Activated T-helper 1 cell treated with anti-CD3 and anti-CD28 coated beads, Interleukin-12 subunit alpha, Interleukin-12 subunit beta, Interleukin-2, Interleukin-4 antibody, amounts not matched to agents 30 ng/mL and 10 ng/mL and 1 ng/mL, durations not matched to agents 14 hours and 24 hours and 36 hours (primary cell): ENCODE results near the gene PRKCA. TPM values are rescaled to one million over a fixed set of nuclear protein-coding genes. Genes with fewer than 3 reads are reported as not detected.
A peak's percentile ranks its signal among the peaks of the same experiment; 100 is the strongest.

Experiments used
- DNase-seq: peaks from one replicate; pipeline ENCODE4 v3.0.0; 2021; ENCODE audit warnings: low spot score
- H3K27ac Mint-ChIP-seq: one replicate; pipeline ENCODE4 v1.8.0; 2021; ENCODE audit warnings: mild to moderate bottlenecking, mixed read lengths
- H3K27me3 Mint-ChIP-seq: one replicate; pipeline ENCODE4 v1.8.0; 2022; ENCODE audit warnings: mild to moderate bottlenecking, moderate library complexity, mixed read lengths; ENCODE audit not compliant: insufficient read depth
- H3K36me3 Mint-ChIP-seq: one replicate; pipeline ENCODE4 v1.8.0; 2021; ENCODE audit warnings: low read depth, mixed read lengths
- H3K4me1 Mint-ChIP-seq: one replicate; pipeline ENCODE4 v1.8.0; 2021; ENCODE audit warnings: low read depth, mixed read lengths
- H3K4me3 Mint-ChIP-seq: one replicate; pipeline ENCODE4 v1.8.0; 2021; ENCODE audit warnings: mild to moderate bottlenecking, moderate library complexity, mixed read lengths
- H3K9me3 Mint-ChIP-seq: one replicate; pipeline ENCODE4 v1.8.0; 2021; ENCODE audit warnings: mixed read lengths
- intact Hi-C: fragments of 100-400 bp; cut with micrococcal nuclease; formaldehyde crosslinking; loops from one replicate; pipeline ENCODE4 v1.15.1; 2024
- total RNA-seq: library from RNA; stranded (reverse); gene quantifications from 2 replicates; pipeline ENCODE4 v1.2.3, GENCODE V29; 2022

PRKCA gene
- total RNA-seq, 1 donor from 2014 or later: 157 TPM

DNA sequence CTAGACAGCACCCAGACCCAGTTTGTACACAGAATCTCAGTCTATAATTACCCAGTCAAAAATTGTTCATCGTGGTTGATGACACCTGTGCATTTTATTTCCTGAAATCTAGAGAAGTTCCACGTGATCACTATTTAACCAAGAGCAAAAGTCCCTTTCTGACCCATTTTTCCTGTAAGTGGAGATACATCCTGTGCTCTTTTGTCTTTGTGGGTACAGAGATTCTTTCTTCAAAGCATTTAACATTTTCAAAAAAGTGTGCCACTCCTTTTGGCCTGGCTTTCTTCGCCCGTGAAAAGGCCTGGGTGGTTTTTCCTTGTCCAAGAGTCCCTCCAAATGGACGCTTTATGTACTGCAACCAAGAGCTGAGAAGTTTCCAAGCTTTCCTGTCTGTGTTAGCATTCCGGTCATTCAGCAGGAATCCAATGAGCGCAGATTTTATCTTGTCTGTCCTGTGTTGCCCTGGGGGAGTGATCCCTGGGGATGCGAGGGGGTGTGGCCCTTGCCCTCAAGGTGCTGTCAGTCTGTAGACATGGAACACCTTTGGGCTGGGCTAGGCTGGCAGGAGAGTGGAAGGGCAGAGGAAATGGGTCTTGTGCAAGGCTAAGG, 371.4 kb downstream of the PRKCA start:
- intact Hi-C loops: loop anchor here (1.0 to 10.0 kb wide), 7 partner anchors 17 to 418 kb away; no protein-coding TSS in a partner anchor
- DNase-seq: peak; percentile 44

DNA sequence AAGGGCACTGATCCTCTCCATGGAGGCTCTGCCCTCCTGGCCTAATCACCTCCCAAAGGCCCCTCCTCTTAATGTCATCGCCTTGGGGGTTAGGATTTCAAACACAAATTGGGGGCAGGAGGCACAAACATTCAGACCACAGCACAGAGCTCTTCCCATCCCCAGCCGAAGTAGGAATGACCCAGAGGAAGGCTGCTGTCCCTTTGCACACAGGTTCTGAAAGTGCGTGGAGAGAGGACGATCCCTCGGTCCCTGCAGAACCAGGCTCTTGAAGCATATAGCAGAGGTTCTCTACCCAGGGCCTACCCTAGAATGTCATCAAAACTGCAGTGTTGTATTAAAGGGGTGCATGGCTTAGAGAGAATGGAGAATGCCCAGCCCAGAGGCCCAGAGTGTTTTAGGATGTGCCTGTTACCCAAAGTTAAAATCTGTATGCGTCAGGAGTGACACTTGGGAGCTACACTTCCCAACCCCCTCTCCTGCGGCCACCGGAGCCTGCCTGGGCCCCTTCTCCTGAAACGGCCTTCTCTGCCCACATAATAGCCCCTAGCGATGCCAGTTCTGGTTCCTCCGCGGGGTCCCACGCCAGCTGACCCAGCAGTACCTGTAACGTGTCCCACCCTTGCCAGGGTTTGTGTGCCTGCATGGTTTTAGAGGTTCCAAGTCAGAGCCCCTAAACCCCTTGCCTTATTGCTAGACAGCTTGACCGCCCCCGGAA, 373.0 kb downstream of the PRKCA start:
- Mint-ChIP-seq H3K27ac (no peak overlapping the region), H3K9me3 (peaks cover 11% of the 10 kb centered on the region), H3K36me3 (peaks cover 39% of the 10 kb centered on the region), H3K4me3 (no peak overlapping the region), H3K27me3 (no peaks in the 10 kb centered on the region), H3K4me1 (peaks cover 72% of the 10 kb centered on the region)
- intact Hi-C loops: loop anchor here (10.0 kb wide), 1 partner anchor 251 kb away; no protein-coding TSS in a partner anchor
- DNase-seq: no peak

More for the DNA sequence above, 371.4 kb downstream of the PRKCA start:
- no peaks in the 10 kb centered on the region for H3K27me3 Mint-ChIP-seq
- peaks cover 37% of the 10 kb centered on the region for H3K36me3 Mint-ChIP-seq
- H3K4me1 Mint-ChIP-seq: peaks cover 70% of the 10 kb centered on the region
- peaks cover 11% of the 10 kb centered on the region for H3K9me3 Mint-ChIP-seq
- peak overlapping the region; percentile 84 for H3K27ac Mint-ChIP-seq
- peak overlapping the region; percentile 51 for H3K4me3 Mint-ChIP-seq

DNA sequence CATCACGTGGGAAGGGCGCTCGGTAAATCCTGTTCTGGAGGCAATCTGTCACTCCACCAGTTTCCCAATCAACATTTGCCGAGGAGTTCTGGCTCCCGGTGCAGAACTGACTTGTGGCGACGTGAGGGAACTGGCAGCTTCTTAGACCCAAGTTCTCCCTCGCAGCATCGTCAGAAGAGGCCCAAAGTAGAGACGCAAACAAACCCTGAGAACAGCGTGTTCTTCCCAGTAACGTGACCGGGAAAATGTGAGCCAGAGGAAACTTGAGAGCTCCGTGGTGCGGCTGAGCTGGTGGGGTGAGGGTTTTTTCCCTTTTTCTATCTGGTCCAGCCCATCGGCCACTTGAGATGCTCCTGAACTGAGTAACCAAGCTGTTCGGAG, 373.6 kb downstream of the PRKCA start:
- Mint-ChIP-seq H3K9me3 (peaks cover 11% of the 10 kb centered on the region), H3K27ac (no peak overlapping the region), H3K4me3 (no peak overlapping the region), H3K36me3 (peaks cover 39% of the 10 kb centered on the region), H3K27me3 (no peaks in the 10 kb centered on the region), H3K4me1 (peaks cover 73% of the 10 kb centered on the region)
- intact Hi-C loops: loop anchor here (10.0 kb wide), 1 partner anchor 251 kb away; no protein-coding TSS in a partner anchor
- no peak for DNase-seq

DNA sequence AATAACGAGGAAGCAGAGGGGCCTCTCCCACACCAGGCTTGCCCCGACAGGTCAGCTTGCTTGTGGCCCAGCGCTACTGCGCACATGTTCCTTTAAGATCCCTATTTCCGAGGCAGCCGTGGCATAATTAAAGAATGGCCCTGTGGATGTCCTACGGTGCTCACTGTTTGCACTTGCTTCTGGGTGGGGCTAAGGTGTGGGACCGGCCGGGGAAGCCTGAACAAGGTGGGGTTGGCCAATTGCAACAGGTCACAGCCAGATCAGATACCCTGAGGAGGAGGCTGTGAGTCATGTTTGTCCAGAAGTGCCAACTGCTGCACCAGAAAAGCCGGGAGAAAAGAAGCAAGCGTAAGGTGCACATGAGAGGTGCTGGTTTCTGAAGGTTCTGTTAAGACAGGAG, 374.0 kb downstream of the PRKCA start:
- H3K4me3 Mint-ChIP-seq: no peak overlapping the region

DNA sequence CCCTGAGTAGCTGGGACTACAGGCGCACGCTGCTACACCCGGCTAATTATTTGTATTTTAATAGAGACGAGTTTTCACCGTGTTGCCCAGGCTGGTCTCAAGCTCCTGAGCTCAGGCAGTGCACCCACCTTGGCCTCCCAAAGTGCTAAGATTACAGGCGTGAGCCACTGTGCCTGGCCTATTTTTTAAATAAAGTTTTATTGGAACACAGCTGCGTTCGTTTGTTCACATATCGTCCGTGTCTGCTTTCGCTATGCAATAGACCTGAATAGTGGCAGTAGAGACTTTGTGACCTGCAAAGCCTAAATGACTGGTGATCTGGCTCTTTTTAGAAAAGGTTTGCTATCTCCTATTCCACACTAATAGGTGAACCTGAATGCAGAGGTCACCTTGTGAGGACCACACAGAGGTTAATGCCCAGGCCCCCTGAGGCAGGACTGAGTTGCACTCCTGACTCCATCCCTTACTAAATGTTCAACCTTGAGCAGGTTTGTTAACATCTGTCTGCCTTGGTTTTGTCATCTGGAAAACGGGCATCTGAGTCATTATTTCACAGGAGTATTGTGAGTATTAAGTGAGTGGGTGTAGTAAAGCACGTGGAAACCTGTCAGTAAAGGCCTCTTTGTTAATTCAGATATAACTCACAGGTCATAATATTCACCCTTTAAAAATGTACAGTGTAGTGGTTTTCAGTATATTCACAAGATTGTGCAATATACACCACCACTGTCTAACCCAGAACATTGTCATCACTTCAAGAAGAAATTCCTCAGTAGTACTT, 375.0 kb downstream of the PRKCA start:
- Mint-ChIP-seq H3K27me3 (no peaks in the 10 kb centered on the region), H3K4me3 (peak overlapping the region; percentile 19), H3K4me1 (peaks cover 63% of the 10 kb centered on the region), H3K36me3 (peaks cover 43% of the 10 kb centered on the region), H3K27ac (peak overlapping the region; percentile 78), H3K9me3 (peaks cover 11% of the 10 kb centered on the region)
- no peak for DNase-seq
- intact Hi-C loops: loop anchor here (1.0 to 10.0 kb wide), 3 partner anchors 10 to 253 kb away; no protein-coding TSS in a partner anchor

More for the DNA sequence above, 374.0 kb downstream of the PRKCA start:
- intact Hi-C loops: loop anchor here (10.0 kb wide), 1 partner anchor 252 kb away; no protein-coding TSS in a partner anchor
- Mint-ChIP-seq H3K27me3 (no peaks in the 10 kb centered on the region), H3K36me3 (peaks cover 39% of the 10 kb centered on the region), H3K4me1 (peaks cover 70% of the 10 kb centered on the region), H3K27ac (peak overlapping the region; percentile 43), H3K9me3 (peaks cover 11% of the 10 kb centered on the region)
- DNase-seq: no peak

DNA sequence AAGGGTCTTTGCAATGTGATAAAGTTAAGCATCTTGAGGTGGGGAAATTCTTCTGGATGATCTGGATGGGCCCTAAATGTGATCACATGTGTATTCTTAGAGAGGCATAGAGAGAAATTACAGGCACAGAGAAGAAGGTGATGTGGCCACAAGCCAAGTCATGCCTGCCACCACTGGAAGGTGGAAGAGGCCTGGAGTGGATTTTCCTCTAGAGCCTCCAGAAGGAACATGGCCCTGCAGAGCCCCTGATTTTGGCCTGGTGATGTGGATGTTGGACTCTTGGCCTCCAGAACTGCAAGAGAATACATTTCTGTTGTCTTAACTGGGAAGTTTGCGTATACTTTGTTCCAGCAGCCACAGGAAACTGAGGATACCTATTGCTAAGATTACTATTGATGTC, 375.6 kb downstream of the PRKCA start:
- DNase-seq: no peak
- H3K36me3 Mint-ChIP-seq: peaks cover 43% of the 10 kb centered on the region
- intact Hi-C loops: loop anchor here (10.0 kb wide), 1 partner anchor 253 kb away; no protein-coding TSS in a partner anchor
- peaks cover 65% of the 10 kb centered on the region for H3K4me1 Mint-ChIP-seq
- H3K4me3 Mint-ChIP-seq: no peak overlapping the region
- peak overlapping the region; percentile 78 for H3K27ac Mint-ChIP-seq
- no peaks in the 10 kb centered on the region for H3K27me3 Mint-ChIP-seq
- peaks cover 11% of the 10 kb centered on the region for H3K9me3 Mint-ChIP-seq

DNA sequence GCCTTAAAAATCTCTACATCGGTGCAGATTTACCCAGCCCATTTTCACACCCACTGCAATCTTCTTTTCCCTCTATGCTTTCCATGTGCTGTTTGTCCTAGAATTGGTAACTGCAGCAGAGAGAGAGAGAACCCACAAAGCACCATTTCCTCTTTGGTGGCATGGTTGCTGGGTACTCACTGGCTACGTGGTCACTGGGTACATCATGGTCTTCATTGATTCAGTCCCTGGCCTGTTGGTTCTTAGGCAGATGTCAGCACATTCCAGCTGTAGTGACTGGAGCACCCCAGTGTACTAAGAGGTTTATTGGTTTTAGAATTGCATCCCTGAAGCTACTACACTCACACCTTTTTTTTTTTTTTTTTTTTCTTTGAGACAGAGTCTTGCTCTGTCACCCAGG, 376.4 kb downstream of the PRKCA start:
- peak overlapping the region; percentile 34 for H3K27ac Mint-ChIP-seq
- H3K9me3 Mint-ChIP-seq: peaks cover 11% of the 10 kb centered on the region
- H3K36me3 Mint-ChIP-seq: peaks cover 41% of the 10 kb centered on the region
- no peak for DNase-seq
- no peaks in the 10 kb centered on the region for H3K27me3 Mint-ChIP-seq
- H3K4me1 Mint-ChIP-seq: peaks cover 60% of the 10 kb centered on the region
- no peak overlapping the region for H3K4me3 Mint-ChIP-seq
- intact Hi-C loops: loop anchor here (10.0 kb wide), 1 partner anchor 254 kb away; no protein-coding TSS in a partner anchor

DNA sequence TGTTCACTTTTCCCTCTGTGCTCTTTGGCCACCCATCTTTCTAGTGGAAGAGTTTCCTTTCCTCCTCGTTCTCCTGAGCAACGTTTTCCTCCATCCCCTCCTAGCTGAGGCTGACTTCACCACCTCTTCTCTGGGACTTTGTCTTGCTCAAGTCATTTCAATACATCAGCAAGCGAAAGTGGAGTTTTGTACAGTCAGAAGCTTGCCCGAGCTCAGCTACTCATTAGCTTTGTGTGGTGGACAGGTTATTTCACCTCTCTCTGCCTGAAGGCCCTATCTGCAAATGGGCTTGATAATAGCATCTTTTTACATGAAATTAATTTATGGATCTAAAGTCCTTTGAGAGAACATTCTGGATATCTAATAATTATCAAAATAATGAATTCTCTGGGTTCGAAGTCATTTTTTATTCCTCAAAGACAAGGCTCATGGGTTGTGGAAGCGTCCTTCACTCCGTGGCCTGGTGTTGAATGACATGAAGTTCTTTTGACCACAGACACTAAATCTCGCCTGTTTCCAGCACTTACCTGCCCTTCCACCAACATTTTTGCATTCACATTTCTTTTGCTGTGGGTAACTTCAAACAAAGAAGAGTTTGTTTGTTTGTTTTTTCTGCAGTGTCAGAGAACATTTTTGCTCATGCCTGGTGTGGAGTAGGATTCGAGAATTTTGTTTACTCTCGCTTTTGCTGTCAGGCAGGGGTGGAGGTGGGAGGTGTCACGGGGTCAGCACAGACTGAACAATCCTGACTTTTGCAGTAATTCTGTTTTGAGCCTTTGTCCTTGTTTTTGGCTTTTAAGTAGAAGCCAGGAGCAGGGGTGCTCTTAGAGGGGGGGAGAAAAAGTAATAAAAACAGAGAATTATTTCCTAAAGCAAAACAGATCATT, 377.5 kb downstream of the PRKCA start:
- no peak for DNase-seq
- Mint-ChIP-seq H3K4me3 (no peak overlapping the region), H3K27ac (no peak overlapping the region), H3K36me3 (peaks cover 45% of the 10 kb centered on the region), H3K27me3 (no peaks in the 10 kb centered on the region), H3K4me1 (peaks cover 54% of the 10 kb centered on the region), H3K9me3 (peaks cover 11% of the 10 kb centered on the region)
- intact Hi-C loops: loop anchor here (10.0 kb wide), 1 partner anchor 255 kb away; no protein-coding TSS in a partner anchor

DNA sequence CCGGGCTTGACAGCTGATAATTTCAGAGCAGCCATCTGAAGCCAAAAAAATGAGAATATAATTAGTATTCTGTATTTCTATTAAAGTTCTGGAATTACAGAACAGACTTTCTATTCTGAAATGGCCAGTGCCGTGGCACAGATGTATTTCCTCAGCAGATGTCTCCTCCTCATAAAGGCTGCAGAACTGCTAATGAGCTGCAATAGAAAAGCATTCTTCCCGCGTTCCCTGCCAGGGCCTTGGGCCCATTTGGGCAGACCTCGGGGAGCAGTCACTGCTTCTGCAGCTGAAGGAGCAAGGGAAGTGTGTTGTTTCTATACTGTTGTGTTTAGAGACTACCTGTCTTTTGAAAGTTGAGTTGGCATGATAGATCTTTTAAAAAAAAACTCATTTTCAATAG, 379.9 kb downstream of the PRKCA start:
- H3K4me1 Mint-ChIP-seq: peaks cover 45% of the 10 kb centered on the region
- H3K4me3 Mint-ChIP-seq: no peak overlapping the region
- peaks cover 11% of the 10 kb centered on the region for H3K9me3 Mint-ChIP-seq
- no peak overlapping the region for H3K27ac Mint-ChIP-seq
- intact Hi-C loops: no loop called here
- peaks cover 40% of the 10 kb centered on the region for H3K36me3 Mint-ChIP-seq
- no peaks in the 10 kb centered on the region for H3K27me3 Mint-ChIP-seq
- no peak for DNase-seq

DNA sequence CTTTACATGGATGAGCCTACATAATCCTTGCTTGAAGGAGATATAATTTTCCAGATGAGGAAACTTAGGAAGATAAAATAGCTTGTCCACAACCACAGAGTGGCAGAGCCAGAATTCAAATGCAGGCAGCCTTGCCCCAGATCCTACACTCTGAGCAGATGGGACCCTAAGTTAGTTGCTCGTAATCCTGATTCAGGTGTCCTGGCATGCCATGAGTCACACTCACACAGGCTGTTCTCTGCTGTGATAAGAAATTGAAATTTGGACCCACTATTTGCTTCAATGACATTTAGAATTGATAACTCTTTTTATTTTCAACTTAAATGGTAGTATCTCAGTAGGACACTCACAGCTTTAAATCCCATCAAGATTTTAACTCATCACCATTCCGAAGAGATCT, 381.8 kb downstream of the PRKCA start:
- Mint-ChIP-seq H3K4me1 (peaks cover 38% of the 10 kb centered on the region), H3K4me3 (no peak overlapping the region), H3K27me3 (no peaks in the 10 kb centered on the region), H3K9me3 (no peaks in the 10 kb centered on the region), H3K36me3 (peaks cover 39% of the 10 kb centered on the region), H3K27ac (no peak overlapping the region)
- intact Hi-C loops: no loop called here
- no peak for DNase-seq

DNA sequence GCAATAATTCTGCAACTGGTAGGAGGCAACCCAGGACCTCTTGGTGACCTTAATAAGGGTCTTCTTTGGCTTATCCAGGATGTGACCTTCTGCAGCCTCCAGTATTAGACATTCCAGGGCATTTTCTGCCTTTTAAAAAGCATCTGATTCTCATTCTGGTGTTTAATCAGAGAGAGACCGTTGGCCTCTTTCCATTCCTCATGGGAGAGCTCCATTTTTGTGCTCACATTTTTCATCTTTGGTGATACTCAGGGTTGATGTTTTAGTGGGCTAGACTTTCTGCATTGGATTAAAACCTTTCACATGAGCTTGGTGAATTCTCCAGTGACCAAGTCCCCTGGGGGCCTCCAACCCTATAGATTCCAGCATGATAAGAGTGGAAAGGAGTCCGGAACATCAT, 382.3 kb downstream of the PRKCA start:
- Mint-ChIP-seq H3K9me3 (no peaks in the 10 kb centered on the region), H3K36me3 (peaks cover 39% of the 10 kb centered on the region), H3K4me3 (no peak overlapping the region), H3K27ac (no peak overlapping the region), H3K4me1 (peaks cover 38% of the 10 kb centered on the region), H3K27me3 (no peaks in the 10 kb centered on the region)
- intact Hi-C loops: no loop called here
- DNase-seq: no peak

DNA sequence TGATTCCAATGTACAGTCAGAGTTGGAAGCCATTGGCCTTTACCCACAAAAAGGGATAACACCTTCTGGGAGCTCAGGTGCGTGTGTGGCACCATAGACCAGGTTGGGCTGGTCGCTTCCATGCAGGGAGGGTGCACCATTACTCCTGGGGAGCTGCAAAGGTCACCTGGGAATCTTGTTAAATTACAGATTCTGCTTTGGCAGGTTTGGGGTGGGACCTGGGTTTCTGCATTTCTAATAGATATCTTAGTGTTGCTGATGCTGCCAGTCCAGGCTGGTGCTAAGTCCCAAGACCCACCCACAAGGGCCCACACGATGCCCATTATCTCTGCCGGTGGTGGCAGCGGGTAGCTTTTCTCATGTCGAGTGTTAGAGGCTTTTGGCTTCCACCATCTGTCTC, 384.2 kb downstream of the PRKCA start:
- Mint-ChIP-seq H3K27ac (no peak overlapping the region), H3K4me3 (no peak overlapping the region), H3K36me3 (peaks cover 46% of the 10 kb centered on the region), H3K4me1 (peaks cover 45% of the 10 kb centered on the region), H3K9me3 (no peaks in the 10 kb centered on the region), H3K27me3 (no peaks in the 10 kb centered on the region)
- intact Hi-C loops: no loop called here
- no peak for DNase-seq
